NCI-H1694 (cell line): ENCODE results near the gene RSAD2.
"Not testable (repeated sequence)": the region's sequence is repeated elsewhere in the genome, so short reads cannot be mapped to it uniquely, and the experiment has no call there.

ENCODE experiments used
- DNase-seq: peaks from one replicate; lab custom pipeline; 2025; lab: John Stamatoyannopoulos, UW

RSAD2 gene

DNA sequence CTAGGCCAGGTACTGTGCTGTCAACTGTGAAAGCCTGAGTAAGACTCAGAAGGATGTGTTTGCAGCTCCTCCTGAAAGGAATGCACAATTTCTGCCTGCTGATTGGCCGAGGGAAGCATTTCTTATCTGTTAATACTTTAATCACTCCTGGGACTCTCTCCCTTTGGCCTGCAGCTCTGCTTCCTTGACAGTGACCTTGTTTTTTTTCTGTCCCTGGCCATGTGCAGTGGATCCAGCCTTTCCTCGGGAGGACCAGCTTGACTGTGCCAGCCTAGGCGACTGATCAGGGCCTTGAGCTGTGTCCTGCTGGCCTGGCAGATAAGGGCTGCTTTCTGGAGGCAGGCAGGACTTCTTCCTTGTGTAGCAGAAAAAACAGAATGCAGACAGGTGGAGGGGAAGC lies 49.6 kb downstream of the RSAD2 start:
- DNase-seq: no peak

DNA sequence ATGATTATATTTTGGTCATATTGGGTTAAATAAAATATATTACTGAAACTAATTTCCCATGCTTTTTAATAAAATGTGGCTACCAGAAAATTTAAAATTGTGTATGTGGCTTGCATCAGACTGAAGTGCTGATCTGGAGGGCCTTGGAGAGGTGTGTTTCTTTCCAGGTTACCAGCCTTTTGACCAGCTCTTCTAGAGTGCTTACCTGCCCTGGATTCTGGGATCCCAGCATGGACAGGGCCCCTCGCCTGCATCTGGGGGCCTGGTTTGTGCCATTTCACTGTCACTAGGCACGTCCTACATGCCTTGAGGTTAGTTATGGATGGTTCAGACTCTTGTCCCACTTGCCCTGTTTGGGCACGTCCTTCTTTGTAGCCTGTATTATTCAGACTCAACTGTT lies 50.2 kb downstream of the RSAD2 start:
- DNase-seq: no peak

DNA sequence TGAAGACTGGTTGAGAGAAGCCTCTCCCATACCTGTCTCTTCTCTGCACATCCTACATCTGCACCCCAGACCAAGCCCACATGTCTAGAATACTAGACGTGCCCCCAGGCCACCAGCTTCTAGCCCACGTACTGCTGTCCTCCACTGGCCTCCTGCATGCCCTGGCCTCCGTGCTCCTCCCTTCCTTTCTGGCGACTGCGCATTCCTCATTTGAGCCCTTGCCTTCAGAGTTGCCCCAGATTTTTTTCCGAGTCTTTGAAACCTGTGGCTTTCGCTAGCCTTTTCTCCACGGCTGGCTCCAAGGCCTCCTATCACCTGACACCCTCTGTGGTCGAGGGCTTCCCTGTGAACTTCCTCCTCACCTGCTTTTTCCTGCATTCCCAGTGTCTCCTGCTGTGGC lies 50.9 kb downstream of the RSAD2 start:
- no peak for DNase-seq

DNA sequence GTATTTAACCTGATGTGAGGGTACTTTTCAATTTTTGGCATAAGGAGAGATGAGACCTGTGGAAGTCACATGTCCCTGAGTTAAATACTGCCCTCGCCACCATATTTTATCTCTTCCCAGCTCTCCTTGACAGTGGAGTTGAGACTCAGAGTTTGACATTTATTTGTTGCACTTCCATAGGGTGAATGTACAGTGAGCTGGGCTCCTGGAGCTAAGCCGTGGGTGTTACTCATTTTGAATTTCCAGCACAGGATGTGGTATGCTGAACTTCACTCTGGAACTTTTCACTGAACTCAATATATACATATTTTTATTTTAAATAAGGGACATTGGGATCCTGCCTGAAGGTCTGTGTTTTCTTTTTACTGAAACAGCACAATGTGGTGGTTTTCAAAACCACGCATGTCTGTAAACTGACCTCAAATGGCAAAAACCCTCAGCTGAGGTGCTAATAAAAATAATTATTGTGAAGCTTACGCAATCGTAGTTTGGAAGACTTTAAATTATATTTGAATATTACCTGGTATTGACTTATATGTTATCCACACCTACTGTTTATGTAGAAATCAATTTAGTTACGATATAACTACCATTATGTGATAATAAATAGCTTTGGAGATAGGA lies 51.7 kb downstream of the RSAD2 start:
- no peak for DNase-seq

DNA sequence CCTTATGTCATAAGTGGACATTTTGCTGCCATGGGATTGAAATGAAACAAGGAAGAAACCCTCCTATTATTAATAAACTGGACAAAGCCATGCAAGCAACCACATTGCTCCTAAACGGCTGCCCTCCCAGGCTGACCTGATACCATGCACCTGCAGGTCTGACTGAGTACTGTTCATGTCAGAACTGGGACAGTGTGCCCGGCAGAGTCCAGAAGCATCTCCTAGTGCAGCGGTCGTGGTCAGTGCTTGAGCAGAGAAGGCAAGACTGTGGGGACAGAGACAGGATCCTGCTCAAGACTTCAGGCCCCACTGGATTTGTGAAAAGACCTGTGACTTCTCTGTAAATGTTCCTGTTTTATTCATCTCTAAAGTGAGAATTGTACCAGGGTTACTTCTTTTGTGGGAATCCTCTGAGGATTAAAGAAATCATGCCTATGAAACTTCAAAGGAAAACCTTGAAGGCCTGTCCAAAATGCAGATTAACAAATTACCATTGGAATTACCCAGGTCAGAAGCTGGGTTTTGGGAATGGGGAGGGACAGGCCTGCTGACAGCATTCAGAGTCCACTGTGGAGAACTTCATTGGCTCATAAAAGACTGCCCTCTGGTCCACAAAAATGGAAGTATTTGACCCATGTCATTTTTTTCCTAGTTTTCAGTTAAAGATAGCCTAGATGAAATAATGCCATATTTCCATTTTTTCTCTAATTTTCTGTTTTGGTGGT lies 53.5 kb downstream of the RSAD2 start:
- DNase-seq: no peak

DNA sequence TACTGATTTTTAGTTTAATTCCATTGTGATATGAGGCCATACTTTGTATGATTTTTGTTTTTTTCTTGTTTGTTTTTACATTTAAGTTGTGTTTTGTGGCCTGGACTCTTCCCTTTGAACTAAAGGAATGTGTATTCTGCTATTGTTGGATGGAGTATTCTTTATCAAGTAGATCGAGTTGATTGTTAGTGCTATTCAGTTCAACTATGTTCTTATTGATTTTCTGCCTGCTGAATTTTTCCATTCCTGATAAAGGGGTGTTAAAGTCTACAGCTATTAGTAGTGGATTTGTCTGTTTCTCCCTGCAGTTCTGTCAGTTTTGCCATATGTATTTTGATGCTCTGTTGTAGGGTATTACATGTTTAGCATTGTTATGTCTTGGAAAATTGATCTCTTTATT lies 54.2 kb downstream of the RSAD2 start:
- no peak for DNase-seq

DNA sequence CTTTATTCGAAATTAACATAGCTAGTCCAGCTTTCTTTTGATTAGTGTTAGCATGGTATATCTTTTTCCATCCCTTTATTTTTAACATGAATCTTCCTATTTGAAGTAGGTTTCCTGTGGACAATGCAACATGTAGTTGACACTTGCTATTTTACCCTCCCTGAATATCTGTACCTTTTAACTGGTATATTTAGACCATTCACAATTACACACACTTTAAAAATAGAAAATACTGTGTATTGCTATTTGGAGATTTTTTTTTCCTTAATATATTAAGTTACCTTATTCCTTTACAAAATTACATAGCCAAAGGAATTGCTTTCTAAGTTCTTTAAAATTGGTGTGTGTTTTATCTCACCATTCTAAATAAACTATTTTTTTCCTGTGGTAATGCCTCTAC lies 54.6 kb downstream of the RSAD2 start:
- no peak for DNase-seq

DNA sequence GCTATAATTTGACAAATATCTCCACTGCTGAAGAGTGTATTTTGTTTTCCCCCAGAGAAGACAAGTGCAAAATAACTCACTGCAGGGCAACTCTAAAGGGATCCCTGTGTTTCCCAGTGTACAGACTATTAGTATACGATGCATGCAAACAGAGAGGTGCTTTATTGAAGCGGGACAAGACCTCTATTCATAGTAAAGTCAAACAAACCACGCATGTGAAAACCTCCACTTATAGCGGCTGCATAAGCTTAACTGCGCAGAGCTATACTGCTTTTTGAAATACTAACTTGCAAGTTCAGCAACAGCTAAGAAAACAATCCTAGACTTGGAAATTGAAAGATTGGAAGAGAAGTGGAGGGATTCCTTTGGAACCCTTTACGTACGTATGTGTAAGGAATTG lies 55.3 kb downstream of the RSAD2 start:
- no peak for DNase-seq

DNA sequence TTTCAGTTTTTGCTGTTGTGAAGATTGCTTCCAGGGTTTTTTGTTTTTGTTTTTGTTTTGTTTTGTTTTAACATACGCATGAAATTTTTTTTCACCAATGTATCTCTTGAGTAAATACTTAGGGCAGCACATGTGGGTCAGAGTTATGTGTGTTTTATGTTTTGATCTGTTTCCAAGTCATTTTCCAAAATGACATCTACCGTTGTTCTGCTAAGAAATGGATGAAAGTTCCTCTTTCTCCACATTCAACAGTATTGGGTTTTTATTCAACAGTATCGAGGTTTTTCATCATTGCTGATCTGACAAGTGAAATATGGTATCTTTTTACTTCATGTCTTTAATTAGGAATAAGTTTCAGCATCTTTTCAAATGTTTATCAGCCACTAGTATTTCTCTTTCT lies 56.3 kb downstream of the RSAD2 start:
- DNase-seq: no peak

DNA sequence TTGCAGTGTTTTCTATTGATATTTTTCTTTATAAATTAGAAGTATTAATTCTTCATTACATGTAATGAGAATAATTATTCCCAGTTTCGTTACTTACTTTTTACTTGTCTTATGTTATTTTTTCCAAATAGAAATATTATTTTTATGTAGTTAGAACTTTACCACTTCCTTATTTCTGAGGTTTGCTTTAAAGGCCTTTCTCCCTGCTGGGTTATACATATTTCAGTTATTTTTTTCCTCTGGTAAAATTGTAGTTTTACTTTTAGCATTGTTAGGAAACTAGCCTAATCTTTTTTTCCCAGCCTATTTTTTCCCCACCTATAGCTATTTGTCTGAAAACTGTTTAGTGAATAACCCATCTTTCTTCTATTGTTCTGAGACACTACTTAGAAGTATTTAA lies 56.8 kb downstream of the RSAD2 start:
- no peak for DNase-seq

DNA sequence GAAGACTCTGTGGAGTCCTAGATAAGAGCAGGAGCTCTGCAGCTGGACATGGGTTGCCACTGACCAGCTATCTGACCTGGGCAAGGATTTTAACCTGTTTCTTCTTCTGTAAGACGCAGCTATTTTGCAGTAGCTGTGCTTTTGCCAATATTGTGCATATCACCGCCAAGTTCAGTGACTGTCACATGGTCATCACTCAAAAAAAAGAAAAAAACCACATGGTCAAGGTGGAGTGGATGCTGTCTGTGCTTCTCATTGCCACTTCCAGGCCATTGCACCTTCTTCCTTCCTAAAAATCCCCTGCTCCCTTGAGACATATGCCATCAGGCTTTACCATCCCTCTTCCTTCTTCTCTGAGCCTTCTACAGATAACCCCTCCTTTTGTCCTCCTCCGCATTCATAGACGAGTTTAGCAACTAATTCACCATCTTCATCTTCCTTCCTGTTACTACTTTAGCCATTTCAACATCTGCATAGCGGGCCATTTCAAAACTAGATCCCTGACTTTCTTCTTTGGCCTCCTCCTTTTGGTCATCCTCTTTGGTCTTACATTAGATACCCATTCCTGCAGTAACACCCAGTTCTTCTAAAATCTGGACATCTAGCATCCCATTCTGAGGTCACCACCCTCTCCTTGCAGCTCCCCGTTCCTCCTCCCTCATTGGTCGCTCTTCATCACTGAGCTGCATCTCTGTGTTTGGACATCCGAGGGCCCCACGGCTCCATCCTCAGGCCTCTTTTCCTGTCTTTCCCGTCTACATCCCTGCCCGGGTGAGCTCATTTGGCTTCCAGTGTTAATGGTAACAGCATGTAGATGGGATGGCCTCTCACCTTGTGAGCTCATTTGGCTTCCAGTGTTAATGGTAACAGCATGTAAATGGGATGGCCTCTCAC lies 57.4 kb downstream of the RSAD2 start:
- DNase-seq: no peak

DNA sequence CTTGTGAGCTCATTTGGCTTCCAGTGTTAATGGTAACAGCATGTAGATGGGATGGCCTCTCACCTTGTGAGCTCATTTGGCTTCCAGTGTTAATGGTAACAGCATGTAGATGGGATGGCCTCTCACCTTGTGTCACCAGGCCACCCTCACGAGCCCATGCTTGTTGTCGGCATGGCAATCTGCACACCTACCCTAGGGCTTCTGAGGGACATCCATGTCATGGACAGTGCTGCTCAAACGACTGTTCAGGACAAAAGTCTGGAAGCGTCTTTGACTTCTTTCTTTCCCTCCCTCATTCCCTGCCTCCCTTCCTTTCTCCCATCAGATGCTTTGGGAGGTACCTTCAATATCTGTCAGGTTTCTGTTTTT lies 58.1 kb downstream of the RSAD2 start:
- DNase-seq: not testable (repeated sequence)

DNA sequence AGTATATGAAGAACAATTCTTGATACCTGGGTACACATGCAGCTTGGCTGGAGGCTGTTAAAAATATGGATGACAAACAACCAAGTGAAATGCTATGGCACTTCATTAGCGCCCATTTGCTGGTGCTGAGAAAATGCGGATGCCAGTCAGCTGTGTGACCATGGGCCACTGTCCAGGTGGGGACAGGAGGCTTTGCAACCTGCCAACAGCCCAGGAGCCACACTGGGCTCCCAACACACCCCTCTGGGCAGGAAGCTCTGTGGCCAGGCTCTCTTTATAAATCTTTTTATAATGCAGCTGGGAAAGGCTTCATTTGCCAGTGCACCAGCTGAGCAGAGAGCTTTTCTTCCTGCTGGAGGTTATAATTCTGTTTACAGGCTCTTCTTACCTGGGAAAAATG lies 59.6 kb downstream of the RSAD2 start:
- no peak for DNase-seq

DNA sequence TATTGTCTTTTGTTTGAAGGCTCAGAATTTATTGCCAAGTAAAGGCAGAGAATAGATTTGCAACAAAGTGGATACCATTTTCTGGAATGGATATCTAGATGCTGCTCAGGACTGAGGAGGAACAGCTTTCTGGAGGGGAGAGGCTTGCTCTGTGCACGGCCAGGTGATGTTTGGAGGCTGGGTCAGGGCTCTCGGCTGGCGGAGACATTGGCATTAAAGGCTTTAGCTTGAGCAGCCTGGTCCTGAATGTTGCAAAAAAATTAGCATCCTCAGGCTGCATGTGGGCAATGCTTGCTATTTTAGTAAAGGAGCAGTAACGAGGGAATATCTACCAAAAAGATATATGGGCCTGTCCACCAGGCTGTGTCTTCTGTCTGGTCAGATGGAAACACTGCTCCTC lies 60.0 kb downstream of the RSAD2 start:
- no peak for DNase-seq

DNA sequence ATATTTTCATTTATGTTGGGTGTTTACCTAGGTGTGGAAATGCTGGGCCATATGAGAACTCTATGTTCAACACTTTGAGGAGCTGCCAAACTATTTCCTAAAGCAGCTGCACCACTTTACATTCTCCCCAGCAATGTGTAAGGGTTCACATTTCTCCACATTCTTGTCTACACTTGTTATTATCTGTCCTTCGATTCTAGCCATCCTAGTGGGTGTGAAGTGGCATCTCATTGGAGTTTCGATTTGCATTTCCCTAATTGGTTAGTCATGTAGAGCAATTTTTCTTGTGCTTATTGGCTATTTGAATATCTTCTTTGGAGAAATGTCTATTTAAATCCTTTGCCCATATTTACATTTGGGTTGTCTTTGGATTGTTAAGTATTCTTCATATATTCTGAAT lies 61.5 kb downstream of the RSAD2 start:
- DNase-seq: no peak

DNA sequence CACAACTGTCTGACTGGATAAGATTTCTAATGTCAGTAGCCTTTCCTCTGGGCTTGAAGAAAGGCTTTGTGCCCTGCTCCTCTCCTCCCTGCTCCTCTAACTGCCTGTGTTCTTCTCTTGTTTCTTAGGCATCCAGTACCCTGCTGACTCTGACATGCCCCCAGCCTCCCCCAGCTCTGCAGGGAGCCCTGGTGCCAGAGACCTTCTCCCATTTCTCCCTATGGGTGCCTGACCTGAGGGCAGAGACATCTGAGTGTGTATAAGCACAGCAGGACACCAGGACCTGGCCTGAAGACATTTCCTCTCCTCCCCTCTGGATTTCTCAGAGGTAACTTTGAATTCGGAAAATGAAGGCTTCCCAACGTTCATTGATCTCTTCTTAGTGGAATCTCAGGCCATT lies 63.2 kb downstream of the RSAD2 start:
- DNase-seq: no peak

DNA sequence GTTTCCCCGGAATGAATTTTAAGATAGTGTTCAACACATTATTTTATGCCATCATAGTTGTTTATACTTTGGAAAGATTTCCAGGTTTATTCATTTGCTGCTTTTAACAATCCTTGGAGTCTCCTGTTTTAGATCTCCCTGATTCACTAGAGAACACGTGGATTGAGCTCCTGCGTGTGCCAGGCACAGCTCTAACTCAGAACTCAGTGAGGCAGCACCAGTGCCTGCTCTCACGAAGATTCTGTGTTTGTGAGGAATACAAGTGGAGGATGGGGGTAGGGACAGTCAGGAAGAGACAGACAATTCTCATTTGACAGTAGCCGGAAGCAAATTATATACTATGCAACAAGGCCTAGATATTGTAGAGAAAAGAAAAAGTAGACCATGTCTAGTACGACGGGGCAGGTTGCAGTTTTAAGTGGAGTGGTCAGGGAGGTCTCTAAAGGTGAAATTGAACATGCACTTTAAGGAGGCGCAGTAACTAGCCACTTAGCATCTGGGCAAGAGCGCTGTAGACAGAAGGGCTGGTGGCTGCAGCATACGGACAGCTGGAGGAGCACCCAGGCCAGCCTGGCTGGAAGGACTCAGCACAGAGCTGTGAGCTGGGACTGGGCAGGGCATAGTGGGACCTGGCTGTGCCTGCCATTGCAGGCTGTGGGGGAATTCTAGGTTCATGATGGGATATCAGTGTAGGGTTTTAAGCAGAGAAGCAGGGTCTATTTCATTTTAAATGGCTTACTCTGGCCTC lies 63.9 kb downstream of the RSAD2 start:
- DNase-seq: no peak

DNA sequence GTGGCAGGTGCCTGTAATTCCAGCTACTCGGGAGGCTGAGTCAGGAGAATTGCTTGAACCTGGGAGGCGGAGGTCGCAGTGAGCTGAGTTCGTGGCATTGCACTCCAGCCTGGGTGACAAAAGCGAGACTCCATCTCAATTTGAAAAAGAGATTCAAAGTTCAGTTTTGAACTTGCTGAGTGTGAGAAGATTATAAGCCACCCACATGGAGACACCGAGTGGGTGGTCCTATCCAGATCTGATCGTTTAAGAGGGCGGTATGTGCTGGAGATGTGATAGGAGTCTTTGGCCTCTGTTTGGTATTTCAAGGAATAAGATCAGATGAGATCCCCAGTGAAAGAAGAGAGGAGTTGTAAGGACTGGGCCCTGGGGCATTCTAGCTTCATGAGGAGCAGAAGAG lies 65.3 kb downstream of the RSAD2 start:
- no peak for DNase-seq

DNA sequence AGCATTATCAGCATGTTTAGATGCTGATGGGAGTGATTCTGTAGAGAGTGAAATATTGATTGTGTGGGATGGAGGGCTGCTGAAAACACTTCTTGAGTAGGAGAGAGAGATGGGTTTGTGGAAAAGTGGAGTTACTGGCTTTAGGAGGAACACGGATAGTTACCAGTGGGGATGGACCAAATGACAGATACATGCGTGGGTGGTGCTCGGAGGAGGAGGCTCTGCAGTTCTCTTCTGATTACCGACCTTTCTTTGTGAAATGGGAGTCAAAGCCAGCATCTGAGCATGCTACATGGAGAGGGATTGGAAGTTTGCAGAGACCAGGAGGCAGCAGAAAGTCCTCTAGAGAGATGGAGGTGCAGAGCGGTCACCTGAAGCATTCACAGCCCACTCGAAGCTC lies 65.9 kb downstream of the RSAD2 start:
- DNase-seq: no peak

DNA sequence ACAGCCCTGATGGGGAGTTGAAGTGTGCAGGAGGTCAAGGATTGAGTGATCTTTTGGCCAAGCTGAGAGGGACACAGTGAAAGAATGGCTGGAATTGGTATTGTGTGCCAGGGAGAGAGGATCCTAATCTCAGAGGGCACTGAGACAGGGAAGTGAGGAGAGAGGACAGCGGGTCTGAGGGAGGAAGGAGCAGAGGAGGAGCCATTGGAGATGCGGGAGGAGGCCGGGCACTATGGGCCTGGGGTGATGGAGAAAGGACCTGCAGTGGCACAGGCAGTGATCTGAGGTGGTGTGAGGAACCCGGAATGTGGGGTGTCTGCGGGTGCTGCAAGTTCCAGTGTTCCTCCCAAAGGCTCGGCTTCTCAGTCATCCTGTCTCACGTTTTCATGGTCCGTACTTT lies 66.4 kb downstream of the RSAD2 start:
- no peak for DNase-seq

DNA sequence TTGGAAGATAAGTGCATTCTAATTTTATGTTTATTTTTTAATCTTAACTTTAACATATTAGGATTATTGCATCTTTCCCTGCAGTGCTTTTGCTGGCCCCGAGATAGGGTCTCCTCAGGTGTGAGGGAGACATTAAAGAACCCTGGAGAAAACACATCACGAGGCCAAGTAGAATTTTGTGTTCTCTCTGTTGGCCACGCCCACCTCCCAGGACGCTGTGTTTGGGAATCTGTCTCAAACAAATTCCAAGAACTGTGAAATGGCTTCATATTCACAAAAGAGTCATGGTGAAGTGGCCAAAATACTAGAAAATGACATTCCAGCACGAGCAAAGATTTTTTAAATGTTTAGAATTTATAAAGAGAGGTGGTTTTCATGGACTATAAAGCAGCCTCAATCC lies 67.0 kb downstream of the RSAD2 start:
- DNase-seq: no peak

DNA sequence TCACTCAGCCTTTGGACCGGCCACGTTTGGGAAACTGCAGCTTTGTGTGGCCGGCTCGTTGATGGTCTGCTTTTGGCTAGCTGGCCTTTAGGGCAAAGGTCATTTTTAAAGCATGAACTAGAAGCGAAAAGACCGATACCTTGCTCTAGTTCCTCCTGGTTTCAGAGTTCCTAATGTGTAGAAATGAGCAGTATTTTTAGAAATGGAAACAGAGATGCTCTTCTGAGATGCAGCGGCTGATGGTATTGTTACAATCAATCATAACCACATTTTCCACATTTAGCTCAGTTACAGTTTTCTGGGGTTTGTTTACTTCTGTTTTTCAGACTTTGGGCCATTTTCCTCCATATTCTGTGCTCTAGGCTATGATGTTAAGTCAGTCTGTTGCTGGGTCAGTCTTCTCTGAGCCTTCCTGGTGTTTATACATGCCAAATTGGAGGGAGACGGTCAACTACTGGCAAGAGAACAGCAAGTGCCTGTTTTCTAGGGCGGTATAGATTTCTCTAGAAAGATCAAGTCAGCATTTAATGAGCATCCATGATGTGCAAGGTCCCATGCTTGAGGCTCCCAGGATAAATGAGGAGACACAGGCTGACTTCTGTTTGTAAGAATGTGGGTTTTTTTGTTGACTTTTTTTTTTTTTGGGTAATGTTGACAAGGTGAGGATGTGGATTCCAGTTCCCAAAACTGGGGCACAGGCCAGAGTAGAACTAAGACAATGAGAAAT lies 67.7 kb downstream of the RSAD2 start:
- DNase-seq: no peak
